GM12801 (cell line): ENCODE data around the gene GLYR1.

Experiments
- CTCF ChIP-seq: IDR thresholded peaks from one replicate; pipeline ENCODE4 v1.5.1; 2011; ENCODE audit warnings: control low read depth; ENCODE audit not compliant: insufficient read length; ENCODE audit errors: extremely low read depth

Gene GLYR1

GRCh38 chr16:4788910-4789309 lies 58.2 kb downstream of the GLYR1 start:
- no peak for TF ChIP-seq CTCF

GRCh38 chr16:4788489-4788889 lies 58.6 kb downstream of the GLYR1 start:
- no peak for TF ChIP-seq CTCF

- TF ChIP-seq CTCF: no peak
Measured at GRCh38 chr16:4787627-4788482, 59.2 kb downstream of the GLYR1 start, which contains the start of gene SEPTIN12. Gene SEPTIN12 (minus strand): TSS chr16:4788345. CDS start chr16:4787645, 700 bp downstream.

GRCh38 chr16:4787068-4787467 lies 60.0 kb downstream of the GLYR1 start:
- TF ChIP-seq CTCF: no peak

GRCh38 chr16:4785758-4786433 lies 61.2 kb downstream of the GLYR1 start:
- TF ChIP-seq CTCF: no peak

GRCh38 chr16:4783951-4784336 lies 63.1 kb downstream of the GLYR1 start:
- TF ChIP-seq CTCF: no peak

GRCh38 chr16:4783251-4783950 lies 63.7 kb downstream of the GLYR1 start:
- TF ChIP-seq CTCF: no peak
